ENCODE measurements around the gene TRAF4. TPM values are rescaled to one million over a fixed set of nuclear protein-coding genes. Genes with fewer than 3 reads are reported as not detected.
A peak's percentile ranks its signal among the peaks of the same experiment; 100 is the strongest.
"Not testable (repeated sequence)": the region's sequence is repeated elsewhere in the genome, so short reads cannot be mapped to it uniquely, and the experiment has no call there.

The TRAF4 gene
- total RNA-seq, 2 experiments from 2014 or later = 60.1 to 107 TPM

DNA sequence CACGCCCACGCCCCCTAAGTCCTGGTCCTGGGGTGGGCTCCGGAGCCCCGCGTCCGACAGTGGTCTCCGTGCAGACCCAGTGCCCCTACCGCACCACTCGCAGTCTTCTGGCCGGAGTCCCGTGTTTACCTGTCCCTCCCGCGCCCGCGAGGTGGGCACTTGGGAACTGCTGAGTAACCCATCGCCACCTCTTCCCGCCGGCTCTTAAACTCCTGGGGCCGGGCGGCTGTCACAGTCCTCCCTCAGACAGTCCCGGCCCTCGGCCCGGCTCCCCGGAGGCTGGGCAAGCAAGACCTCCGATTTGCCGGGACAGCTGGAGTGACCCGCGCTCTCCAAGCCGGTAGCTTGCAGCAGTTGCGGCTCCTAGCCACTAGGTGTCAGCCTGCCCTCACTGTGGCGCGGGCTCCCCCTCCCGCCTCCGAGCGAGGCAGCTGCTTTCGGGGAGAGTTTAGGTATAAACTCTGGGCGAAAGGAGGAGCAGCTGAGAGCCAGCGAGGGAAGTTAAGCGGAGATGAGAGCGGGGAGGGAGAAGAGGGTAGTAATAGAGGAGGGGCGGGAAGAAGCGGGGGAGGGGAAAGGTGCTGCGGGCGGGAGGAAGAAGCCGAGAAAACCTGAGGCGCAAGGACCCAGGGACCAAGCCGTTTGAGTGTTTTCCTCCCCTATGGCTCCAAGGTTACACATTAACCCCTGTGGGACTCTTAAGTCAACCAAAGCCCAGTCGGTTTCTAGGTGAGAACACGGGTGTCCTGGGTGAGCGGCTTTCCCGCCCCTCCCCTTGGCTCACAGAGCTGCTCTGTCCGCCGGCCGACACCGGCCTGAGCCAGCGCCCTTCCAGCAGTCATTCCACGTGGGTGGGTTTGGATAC lies 17.0 kb upstream of the TRAF4 start:
- DNase-seq (peak; percentile 96), ATAC-seq (peak; percentile 51)
- Mint-ChIP-seq H3K27me3 (no peaks in the 10 kb centered on the region), H3K4me1 (peaks cover 47% of the 10 kb centered on the region), H3K9me3 (ENCODE audit: low read depth) (no peaks in the 10 kb centered on the region), H3K27ac (peak overlapping the region; percentile 94), H3K4me3 (peak overlapping the region; percentile 91), H3K36me3 (peaks cover 30% of the 10 kb centered on the region)
- CTCF ChIA-PET = interaction anchor here (0.7 to 12.9 kb wide), 62 partner anchors 8 to 419 kb away, joined by 3 to 591 read pairs (median 5); partner anchors contain the start of genes BLTP2, DHRS13, FAM222B and FLOT2

DNA sequence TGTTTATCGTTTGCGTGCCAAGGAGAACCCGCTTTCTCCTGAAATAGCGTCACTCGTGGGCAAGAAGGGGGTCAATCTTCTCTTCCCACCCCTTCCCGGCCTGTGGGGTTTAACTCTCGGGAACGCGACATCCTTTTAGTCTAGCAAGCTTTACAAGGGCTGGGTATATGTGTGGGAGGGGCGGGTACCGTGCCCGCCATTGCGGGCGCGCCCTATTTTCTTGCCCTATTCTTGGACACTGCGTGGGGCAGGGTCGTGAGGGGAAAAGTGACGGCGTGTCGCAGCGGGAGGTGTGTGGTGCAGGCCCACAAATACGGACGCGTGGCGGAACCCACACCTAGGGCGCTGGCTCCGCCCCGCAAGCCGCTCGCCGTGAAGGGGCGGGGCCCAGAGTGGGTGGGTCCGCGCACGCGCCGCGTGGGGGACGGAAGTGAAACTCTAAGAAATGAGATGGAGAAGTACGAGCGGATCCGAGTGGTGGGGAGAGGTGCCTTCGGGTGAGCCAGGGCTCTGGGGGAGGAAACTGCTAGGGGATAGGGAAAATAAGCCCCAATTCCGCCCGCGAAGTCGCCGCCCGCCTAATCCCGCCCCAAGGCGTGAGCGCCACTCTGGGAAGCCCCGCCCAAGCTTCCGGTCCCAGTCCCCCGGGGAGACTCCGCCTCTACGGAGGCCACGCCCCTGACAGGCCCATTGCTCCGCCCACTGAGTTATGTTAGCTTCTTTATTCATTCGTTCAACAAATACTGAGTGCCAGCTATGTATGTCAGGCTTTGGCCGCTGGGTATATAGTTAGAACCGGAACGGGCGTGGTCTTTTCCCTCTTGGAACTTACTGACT lies 15.2 kb upstream of the TRAF4 start, which contains the start of gene NEK8:
Gene NEK8, plus strand, starts transcription at position 425 of the 837 bp plus-strand sequence. Its CDS starts 26 bp downstream, at position 451.
- ATAC-seq = peak; percentile 52
- peak within 1 kb of the TSS; percentile 91 for H3K4me3 Mint-ChIP-seq
- H3K27ac Mint-ChIP-seq = peak within 1 kb of the TSS; percentile 94
- DNase-seq = peak; percentile 99
- CTCF ChIA-PET = interaction anchor here (1.1 to 12.9 kb wide), 23 partner anchors 9 to 400 kb away, joined by 3 to 591 read pairs (median 17); partner anchors contain the start of genes BLTP2, DHRS13, FAM222B and FLOT2
- H3K36me3 Mint-ChIP-seq = peaks cover 17% of the 10 kb centered on the region
- H3K27me3 Mint-ChIP-seq = no peaks in the 10 kb centered on the region
- no peaks in the 10 kb centered on the region for H3K9me3 Mint-ChIP-seq (ENCODE audit: low read depth)
- peaks cover 34% of the 10 kb centered on the region for H3K4me1 Mint-ChIP-seq

DNA sequence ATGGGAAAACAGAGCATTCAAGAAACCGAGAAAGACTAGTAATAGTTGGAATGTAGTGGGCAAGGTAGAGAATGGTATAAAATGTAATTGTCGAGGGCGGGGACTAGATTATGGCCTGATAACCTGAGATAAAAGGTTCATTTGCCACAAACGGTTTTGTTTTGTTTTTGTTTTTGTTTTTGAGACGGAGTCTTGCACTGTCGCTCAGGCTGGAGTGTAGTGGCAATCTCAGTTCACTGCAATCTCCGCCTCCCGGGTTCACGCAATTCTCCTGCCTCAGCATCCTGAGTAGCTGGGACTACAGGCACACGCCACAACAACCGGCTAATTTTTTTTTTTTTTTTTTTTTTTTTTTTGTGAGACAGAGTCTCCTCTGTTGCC lies 13.9 kb upstream of the TRAF4 start:
- CTCF ChIA-PET = interaction anchor here (1.7 to 12.9 kb wide), 3 partner anchors 17 to 41 kb away, joined by 5 to 591 read pairs (median 7); partner anchors contain the start of gene TRAF4
- ATAC-seq = no peak
- no peak overlapping the region for H3K4me3 Mint-ChIP-seq

DNA sequence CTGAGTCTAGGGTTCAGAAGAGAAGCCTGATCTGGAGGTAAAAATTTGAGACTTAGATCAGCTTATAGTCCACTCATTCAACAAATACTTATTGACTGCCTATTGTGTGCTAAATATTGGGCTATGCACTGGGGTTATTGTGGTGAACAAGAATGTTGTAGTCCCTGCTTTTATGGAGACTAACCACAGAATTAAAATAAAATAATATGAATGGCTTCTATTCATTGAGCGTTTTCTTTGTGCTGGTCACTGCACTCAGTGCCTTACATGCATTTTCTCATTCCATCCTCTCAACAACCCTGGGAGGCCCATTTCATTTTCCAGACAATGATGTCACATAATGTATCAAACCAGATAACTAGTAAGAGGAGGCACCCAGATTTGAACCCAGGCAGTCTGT lies 10.5 kb upstream of the TRAF4 start:
- Mint-ChIP-seq H3K36me3 (peaks cover 5% of the 10 kb centered on the region), H3K9me3 (ENCODE audit: low read depth) (no peaks in the 10 kb centered on the region), H3K4me3 (no peak overlapping the region), H3K4me1 (peaks cover 21% of the 10 kb centered on the region), H3K27ac (no peak overlapping the region), H3K27me3 (no peaks in the 10 kb centered on the region)
- no peak for ATAC-seq
- CTCF ChIA-PET = interaction anchor here (1.5 to 12.9 kb wide), 2 partner anchors 13 to 109 kb away, joined by 6 to 591 read pairs; partner anchors contain the start of genes FAM222B and TRAF4
- no peak for DNase-seq

More for the DNA sequence above, 13.9 kb upstream of the TRAF4 start:
- peaks cover 4% of the 10 kb centered on the region for H3K36me3 Mint-ChIP-seq
- H3K9me3 Mint-ChIP-seq (ENCODE audit: low read depth) = no peaks in the 10 kb centered on the region
- no peaks in the 10 kb centered on the region for H3K27me3 Mint-ChIP-seq
- peak overlapping the region; percentile 1 for H3K27ac Mint-ChIP-seq
- no peak for DNase-seq
- H3K4me1 Mint-ChIP-seq = peaks cover 22% of the 10 kb centered on the region

DNA sequence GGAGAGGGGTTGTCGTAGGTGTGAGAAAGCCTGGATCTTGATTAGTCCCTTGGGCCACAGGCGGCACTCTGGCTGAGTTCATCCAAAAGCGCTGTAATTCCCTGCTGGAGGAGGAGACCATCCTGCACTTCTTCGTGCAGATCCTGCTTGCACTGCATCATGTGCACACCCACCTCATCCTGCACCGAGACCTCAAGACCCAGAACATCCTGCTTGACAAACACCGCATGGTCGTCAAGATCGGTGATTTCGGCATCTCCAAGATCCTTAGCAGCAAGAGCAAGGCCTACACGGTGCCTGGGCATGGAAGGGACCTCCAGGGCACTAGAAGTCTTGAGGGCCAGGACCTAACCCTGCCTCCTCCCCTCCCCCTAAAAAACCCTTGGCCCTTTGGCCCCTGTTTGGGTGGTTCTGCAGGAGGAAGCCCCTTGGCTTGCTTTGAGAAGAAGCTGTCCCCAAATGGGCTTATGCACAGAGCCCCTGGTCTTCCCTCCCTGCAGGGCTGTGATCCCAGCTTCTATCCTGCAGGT lies 9.0 kb upstream of the TRAF4 start:
- Mint-ChIP-seq H3K4me3 (no peak overlapping the region), H3K27ac (no peak overlapping the region), H3K9me3 (ENCODE audit: low read depth) (peaks cover 2% of the 10 kb centered on the region), H3K4me1 (peaks cover 24% of the 10 kb centered on the region), H3K36me3 (peaks cover 14% of the 10 kb centered on the region), H3K27me3 (no peaks in the 10 kb centered on the region)
- ATAC-seq (no peak), DNase-seq (no peak)
- CTCF ChIA-PET = interaction anchor here (1.3 to 12.9 kb wide), 3 partner anchors 8 to 218 kb away, joined by 3 to 591 read pairs (median 6); partner anchors contain the start of gene TRAF4

DNA sequence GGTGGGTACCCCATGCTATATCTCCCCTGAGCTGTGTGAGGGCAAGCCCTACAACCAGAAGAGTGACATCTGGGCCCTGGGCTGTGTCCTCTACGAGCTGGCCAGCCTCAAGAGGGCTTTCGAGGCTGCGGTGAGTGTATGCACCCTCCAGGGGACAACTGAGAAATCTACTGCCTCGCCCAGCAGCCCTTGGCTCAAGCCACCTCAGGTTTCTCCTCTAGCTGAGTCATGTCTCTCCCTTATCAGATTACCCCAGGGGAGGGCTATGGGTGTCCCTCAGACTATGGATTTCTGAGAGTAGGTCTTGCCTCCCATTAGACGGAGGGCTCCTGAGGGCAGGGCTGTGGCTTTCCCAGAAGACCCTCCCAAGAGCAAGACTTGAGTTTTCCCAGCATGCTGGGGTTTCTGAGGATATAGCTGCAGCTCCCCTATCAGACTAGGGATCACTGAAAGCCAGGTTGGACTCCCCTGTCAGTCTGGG lies 8.5 kb upstream of the TRAF4 start:
- ATAC-seq = peak; percentile 33
- peaks cover 22% of the 10 kb centered on the region for H3K4me1 Mint-ChIP-seq

DNA sequence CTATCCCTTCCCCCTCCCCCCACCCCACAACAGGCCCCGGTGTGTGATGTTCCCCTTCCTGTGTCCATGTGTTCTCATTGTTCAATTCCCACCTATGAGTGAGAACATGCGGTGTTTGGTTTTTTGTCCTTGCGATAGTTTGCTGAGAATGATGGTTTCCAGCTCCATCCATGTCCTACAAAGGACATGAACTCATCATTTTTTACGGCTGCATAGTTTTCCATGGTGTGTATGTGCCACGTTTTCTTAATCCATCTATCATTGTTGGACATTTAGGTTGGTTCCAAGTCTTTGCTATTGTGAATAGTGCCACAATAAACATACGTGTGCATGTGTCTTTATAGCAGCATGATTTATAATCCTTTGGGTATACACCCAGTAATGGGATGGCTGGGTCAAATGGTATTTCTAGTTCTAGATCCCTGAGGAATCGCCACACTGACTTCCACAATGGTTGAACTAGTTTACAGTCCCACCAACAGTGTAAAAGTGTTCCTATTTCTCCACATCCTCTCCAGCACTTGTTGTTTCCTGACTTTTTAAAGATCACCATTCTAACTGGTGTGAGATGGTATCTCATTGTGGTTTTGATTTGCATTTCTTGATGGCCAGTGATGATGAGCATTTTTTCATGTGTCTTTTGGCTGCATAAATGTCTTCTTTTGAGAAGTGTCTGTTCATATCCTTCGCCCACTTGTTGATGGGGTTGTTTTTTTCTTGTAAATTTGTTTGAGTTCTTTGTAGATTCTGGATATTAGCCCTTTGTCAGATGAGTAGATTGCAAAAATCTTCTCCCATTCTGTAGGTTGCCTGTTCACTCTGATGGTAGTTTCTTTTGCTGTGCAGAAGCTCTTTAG lies 7.7 kb upstream of the TRAF4 start:
- not testable (repeated sequence) for DNase-seq; H3K27me3 Mint-ChIP-seq; H3K27ac Mint-ChIP-seq; H3K4me3 Mint-ChIP-seq; H3K9me3 Mint-ChIP-seq (ENCODE audit: low read depth); ATAC-seq
- CTCF ChIA-PET = interaction anchor here (1.3 to 12.9 kb wide), 3 partner anchors 9 to 217 kb away, joined by 3 to 591 read pairs (median 6); partner anchors contain the start of gene TRAF4
- peaks cover 18% of the 10 kb centered on the region for H3K36me3 Mint-ChIP-seq
- peaks cover 22% of the 10 kb centered on the region for H3K4me1 Mint-ChIP-seq

More for the DNA sequence above, 8.5 kb upstream of the TRAF4 start:
- Mint-ChIP-seq H3K9me3 (ENCODE audit: low read depth) (peaks cover 3% of the 10 kb centered on the region), H3K27me3 (no peaks in the 10 kb centered on the region), H3K36me3 (peaks cover 15% of the 10 kb centered on the region), H3K27ac (no peak overlapping the region), H3K4me3 (no peak overlapping the region)
- CTCF ChIA-PET = interaction anchor here (1.3 to 12.9 kb wide), 3 partner anchors 8 to 218 kb away, joined by 3 to 591 read pairs (median 6); partner anchors contain the start of gene TRAF4
- DNase-seq = no peak

DNA sequence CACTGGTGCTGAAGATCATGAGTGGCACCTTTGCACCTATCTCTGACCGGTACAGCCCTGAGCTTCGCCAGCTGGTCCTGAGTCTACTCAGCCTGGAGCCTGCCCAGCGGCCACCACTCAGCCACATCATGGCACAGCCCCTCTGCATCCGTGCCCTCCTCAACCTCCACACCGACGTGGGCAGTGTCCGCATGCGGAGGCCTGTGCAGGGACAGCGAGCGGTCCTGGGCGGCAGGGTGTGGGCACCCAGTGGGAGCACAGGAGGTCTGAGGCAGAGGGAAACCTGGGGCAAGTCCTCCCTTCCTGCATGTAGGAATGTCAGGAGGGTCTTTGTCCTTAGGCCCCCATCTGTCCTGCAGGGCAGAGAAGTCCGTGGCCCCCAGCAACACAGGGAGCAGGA lies 6.5 kb upstream of the TRAF4 start:
- H3K4me1 Mint-ChIP-seq = peaks cover 23% of the 10 kb centered on the region
- H3K27me3 Mint-ChIP-seq = no peaks in the 10 kb centered on the region
- ATAC-seq (no peak), DNase-seq (no peak)
- peaks cover 3% of the 10 kb centered on the region for H3K9me3 Mint-ChIP-seq (ENCODE audit: low read depth)
- no peak overlapping the region for H3K27ac Mint-ChIP-seq
- H3K4me3 Mint-ChIP-seq = no peak overlapping the region
- H3K36me3 Mint-ChIP-seq = peaks cover 21% of the 10 kb centered on the region
- CTCF ChIA-PET = interaction anchor here (0.9 kb wide), 1 partner anchor 10 kb away, joined by 3 read pairs; no protein-coding TSS in a partner anchor

DNA sequence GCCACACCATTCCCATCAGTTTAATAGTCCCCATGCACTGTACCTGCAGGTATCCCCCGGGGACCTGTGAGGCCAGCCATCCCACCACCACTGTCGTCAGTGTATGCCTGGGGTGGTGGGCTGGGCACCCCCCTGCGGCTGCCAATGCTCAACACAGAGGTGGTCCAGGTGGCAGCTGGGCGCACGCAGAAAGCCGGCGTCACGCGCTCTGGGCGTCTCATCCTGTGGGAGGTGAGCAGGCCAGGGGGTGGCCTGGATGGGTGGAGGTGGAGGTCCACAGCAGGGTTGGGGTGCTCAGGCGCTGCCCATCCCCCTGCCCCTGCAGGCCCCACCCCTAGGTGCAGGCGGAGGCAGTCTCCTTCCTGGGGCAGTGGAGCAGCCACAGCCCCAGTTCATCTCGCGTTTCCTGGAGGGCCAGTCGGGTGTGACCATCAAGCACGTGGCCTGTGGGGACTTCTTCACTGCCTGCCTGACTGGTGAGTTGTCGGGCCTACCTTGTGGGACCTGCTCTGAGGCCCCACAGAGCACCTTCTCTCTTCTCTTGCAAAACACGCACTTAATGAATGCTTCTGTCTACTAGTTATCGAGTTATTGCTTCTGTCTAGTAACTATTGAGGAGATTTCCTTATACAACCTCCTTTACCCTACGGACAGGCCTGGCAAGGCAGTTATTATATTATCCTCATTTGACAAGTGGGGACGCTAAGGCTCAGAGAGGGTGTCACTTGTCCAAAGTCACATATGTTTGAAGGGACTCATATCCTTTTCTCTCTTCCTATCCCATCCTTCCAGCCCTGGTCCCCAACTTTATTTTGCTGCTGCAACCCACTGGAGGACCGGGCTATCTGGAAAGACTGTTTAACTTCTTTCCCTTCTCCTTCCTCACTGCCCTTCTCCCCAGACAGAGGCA lies 5.8 kb upstream of the TRAF4 start:
- Mint-ChIP-seq H3K4me1 (peaks cover 24% of the 10 kb centered on the region), H3K27me3 (no peaks in the 10 kb centered on the region), H3K36me3 (peaks cover 21% of the 10 kb centered on the region), H3K27ac (peak overlapping the region; percentile 52), H3K4me3 (no peak overlapping the region), H3K9me3 (ENCODE audit: low read depth) (peaks cover 3% of the 10 kb centered on the region)
- CTCF ChIA-PET = interaction anchor here (16.9 kb wide), 1 partner anchor 8 kb away, joined by 591 read pairs; the partner anchor contains the start of genes NEK8 and TLCD1
- DNase-seq (no peak), ATAC-seq (no peak)

DNA sequence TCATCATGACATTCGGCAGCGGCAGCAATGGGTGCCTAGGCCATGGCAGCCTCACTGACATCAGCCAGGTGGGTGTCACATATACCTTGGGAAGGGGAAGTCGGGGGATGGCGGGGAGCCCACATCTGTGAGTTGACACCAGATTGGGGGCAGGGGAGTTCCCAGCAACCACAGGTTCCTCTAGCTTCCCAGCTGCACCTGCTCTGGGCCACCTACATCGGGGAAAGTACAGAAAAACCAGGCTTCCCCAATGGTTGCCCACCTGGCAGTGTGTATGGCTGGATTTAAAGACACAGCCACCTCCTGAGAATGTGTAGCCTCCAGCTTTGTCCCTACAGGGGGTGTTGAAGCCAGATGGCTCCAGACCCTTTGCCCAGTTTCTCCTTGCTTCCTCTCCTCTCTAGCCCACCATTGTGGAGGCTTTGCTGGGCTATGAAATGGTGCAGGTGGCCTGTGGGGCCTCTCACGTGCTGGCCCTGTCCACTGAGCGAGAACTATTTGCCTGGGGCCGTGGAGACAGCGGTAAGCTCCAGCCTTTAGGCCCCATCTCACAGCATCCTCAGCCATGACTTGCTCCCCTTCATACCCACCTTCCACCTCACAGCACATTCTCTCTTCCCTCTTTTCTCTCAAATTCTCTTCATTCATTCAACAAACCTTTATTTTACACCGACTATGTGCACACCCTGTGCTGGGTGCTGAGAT lies 5.0 kb upstream of the TRAF4 start:
- no peak for DNase-seq
- peaks cover 26% of the 10 kb centered on the region for H3K4me1 Mint-ChIP-seq
- peak overlapping the region; percentile 52 for H3K27ac Mint-ChIP-seq
- H3K9me3 Mint-ChIP-seq (ENCODE audit: low read depth) = peaks cover 3% of the 10 kb centered on the region
- H3K27me3 Mint-ChIP-seq = no peaks in the 10 kb centered on the region
- peaks cover 21% of the 10 kb centered on the region for H3K36me3 Mint-ChIP-seq
- no peak for ATAC-seq
- CTCF ChIA-PET = interaction anchor here (16.9 kb wide), 1 partner anchor 9 kb away, joined by 591 read pairs; the partner anchor contains the start of genes NEK8 and TLCD1
- no peak overlapping the region for H3K4me3 Mint-ChIP-seq

All from activated CD8-positive, alpha-beta memory T cell treated with anti-CD3 and anti-CD28 coated beads, Interleukin-2, amount 10 ng/mL, durations not matched to agents 7 days and 5 days (primary cell).